Measurements from ENCODE around the gene KRT81.

DNA sequence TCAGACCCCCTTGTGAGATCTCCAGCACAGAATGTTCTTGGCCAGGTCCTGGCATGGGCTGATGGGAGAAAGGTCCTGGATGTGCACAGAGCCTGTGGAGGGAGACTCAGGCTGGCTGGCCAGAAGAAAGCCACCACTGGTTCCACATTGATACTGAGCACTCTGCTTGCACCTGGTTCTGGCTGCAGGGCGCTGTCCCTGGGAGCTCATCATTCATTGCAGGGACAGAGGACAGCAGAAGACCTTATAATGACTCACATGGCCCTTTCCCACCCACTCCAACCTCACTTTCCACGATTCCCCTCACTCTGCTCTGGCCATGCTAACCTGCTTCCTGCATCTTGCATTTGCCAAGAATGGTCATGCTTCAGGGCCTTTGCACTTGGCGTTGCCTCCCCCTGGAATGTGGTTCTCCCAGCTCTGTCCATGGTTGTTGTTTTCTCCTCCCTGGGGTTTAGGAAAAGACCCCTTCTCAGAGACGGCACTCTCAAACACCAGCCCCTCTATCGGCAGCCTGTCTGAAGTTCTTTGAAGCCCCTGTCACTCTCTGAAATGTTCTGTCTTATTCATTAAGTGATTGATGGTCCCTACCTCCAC, 48.0 kb downstream of the KRT81 start:
- TF ChIP-seq, protein P1, sequence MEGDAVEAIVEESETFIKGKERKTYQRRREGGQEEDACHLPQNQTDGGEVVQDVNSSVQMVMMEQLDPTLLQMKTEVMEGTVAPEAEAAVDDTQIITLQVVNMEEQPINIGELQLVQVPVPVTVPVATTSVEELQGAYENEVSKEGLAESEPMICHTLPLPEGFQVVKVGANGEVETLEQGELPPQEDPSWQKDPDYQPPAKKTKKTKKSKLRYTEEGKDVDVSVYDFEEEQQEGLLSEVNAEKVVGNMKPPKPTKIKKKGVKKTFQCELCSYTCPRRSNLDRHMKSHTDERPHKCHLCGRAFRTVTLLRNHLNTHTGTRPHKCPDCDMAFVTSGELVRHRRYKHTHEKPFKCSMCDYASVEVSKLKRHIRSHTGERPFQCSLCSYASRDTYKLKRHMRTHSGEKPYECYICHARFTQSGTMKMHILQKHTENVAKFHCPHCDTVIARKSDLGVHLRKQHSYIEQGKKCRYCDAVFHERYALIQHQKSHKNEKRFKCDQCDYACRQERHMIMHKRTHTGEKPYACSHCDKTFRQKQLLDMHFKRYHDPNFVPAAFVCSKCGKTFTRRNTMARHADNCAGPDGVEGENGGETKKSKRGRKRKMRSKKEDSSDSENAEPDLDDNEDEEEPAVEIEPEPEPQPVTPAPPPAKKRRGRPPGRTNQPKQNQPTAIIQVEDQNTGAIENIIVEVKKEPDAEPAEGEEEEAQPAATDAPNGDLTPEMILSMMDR (IDR thresholded peaks at IDR 0.05) = no peak
- TF ChIP-seq POLR2A (IDR thresholded peaks at IDR 0.05) (no peak), EP300 (IDR thresholded peaks at IDR 0.05) (no peak), POLR2AphosphoS5 (IDR thresholded peaks at IDR 0.05) (no peak)

Data from gastroesophageal sphincter (tissue), 3 donors.